Measurements from ENCODE around the gene SLC26A11. TPM values are rescaled to one million over a fixed set of nuclear protein-coding genes. Genes with fewer than 3 reads are reported as not detected.

The SLC26A11 gene
- total RNA-seq, 4 donors from 2014 or later: 10.0 to 38.7 (median 16.0) TPM

- Histone ChIP-seq H3K9me3 (no peaks in the 10 kb centered on the region), H3K27me3 (no peaks in the 10 kb centered on the region), H3K4me1 (peaks cover 0 to 10% of the 10 kb centered on the region in 2 donors), H3K36me3 (no peaks in the 10 kb centered on the region), H3K27ac (no peak overlapping the region), H3K4me3 (no peak overlapping the region)
- no peak for TF ChIP-seq POLR2A (IDR thresholded peaks at IDR 0.05)
- DNase-seq: no peak
- intact Hi-C loops (cut with DNase I; ENCODE audit: low total_unique reads): no loop called here
These were observed 45.2 kb downstream of the SLC26A11 start for GRCh38 chr17:80265205-80266068.

GRCh38 chr17:80267391-80267790 is 47.2 kb downstream of the SLC26A11 start:
- no peaks in the 10 kb centered on the region for H3K36me3 ChIP-seq
- peaks cover 0 to 10% of the 10 kb centered on the region in 2 donors for H3K4me1 ChIP-seq
- no peak for DNase-seq
- no peaks in the 10 kb centered on the region for H3K9me3 ChIP-seq
- H3K27ac ChIP-seq: no peak overlapping the region
- TF ChIP-seq POLR2A (IDR thresholded peaks at IDR 0.05) (no peak), CTCF (IDR thresholded peaks at IDR 0.05) (no peak)
- intact Hi-C loops (cut with DNase I; ENCODE audit: low total_unique reads): no loop called here
- no peaks in the 10 kb centered on the region for H3K27me3 ChIP-seq
- no peak overlapping the region for H3K4me3 ChIP-seq

GRCh38 chr17:80268427-80268826 is 48.2 kb downstream of the SLC26A11 start:
- TF ChIP-seq CTCF (IDR thresholded peaks at IDR 0.05) (no peak), POLR2A (IDR thresholded peaks at IDR 0.05) (no peak)
- Histone ChIP-seq H3K4me3 (no peak overlapping the region), H3K9me3 (no peaks in the 10 kb centered on the region), H3K4me1 (peaks cover 0 to 2% of the 10 kb centered on the region in 2 donors), H3K36me3 (no peaks in the 10 kb centered on the region), H3K27me3 (no peaks in the 10 kb centered on the region), H3K27ac (no peak overlapping the region)
- intact Hi-C loops (cut with DNase I; ENCODE audit: low total_unique reads): no loop called here
- no peak for DNase-seq

GRCh38 chr17:80269405-80269807 is 49.2 kb downstream of the SLC26A11 start:
- Histone ChIP-seq H3K9me3 (no peaks in the 10 kb centered on the region), H3K36me3 (no peaks in the 10 kb centered on the region)
- DNase-seq: no peak

GRCh38 chr17:80270104-80270503 is 49.9 kb downstream of the SLC26A11 start:
- no peak for TF ChIP-seq POLR2A (IDR thresholded peaks at IDR 0.05)
- no peak for TF ChIP-seq CTCF (IDR thresholded peaks at IDR 0.05)
- no peak for DNase-seq
- no peak overlapping the region for H3K4me3 ChIP-seq
- H3K36me3 ChIP-seq: no peaks in the 10 kb centered on the region
- no peaks in the 10 kb centered on the region for H3K4me1 ChIP-seq
- H3K27me3 ChIP-seq: no peaks in the 10 kb centered on the region
- no peak overlapping the region for H3K27ac ChIP-seq
- no peaks in the 10 kb centered on the region for H3K9me3 ChIP-seq
- intact Hi-C loops (cut with DNase I; ENCODE audit: low total_unique reads): no loop called here

More at GRCh38 chr17:80269405-80269807, 49.2 kb downstream of the SLC26A11 start:
- no peaks in the 10 kb centered on the region for H3K27me3 ChIP-seq
- no peaks in the 10 kb centered on the region for H3K4me1 ChIP-seq
- intact Hi-C loops (cut with DNase I; ENCODE audit: low total_unique reads): no loop called here
- no peak overlapping the region for H3K4me3 ChIP-seq
- no peak overlapping the region for H3K27ac ChIP-seq
- TF ChIP-seq CTCF (IDR thresholded peaks at IDR 0.05): no peak
- TF ChIP-seq POLR2A (IDR thresholded peaks at IDR 0.05): no peak

Data from uterus (tissue), 4 donors.